Hematopoietic multipotent progenitor cell treated with erythropoietin and hydrocortisone succinate and interleukin-3 and kit ligand, for 17 days (in vitro differentiated cells): Measurements from ENCODE around the gene DCST2.
A peak's percentile ranks its signal among the peaks of the same experiment; 100 is the strongest.

ENCODE experiments used
- DNase-seq: peaks from one replicate; pipeline ENCODE4 v3.0.0-alpha.2; 2015; ENCODE audit warnings: low spot score

Gene DCST2

GRCh38 chr1:155026588-155026987 is 7.0 kb downstream of the DCST2 start:
- DNase-seq: no peak

DNA sequence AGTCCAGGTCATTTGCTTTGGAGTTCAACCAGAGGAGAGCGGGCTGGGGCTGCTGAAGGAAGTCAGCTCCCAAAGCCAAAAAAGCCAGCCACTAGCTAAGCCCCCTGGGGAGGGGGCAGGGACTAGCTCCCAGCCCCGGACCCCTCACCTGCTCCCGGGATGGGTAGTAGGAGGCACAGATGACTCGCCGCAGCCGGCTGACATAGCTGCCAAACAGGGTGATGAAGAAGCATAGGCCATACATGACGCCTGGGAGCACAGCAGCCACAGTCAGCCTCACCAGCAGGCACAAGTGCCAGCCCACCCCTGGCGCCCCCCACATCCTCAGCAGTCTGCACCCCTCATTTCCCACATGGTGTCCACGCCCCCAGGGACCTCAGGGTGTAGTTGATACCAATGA is 7.4 kb downstream of the DCST2 start:
- DNase-seq: no peak

DNA sequence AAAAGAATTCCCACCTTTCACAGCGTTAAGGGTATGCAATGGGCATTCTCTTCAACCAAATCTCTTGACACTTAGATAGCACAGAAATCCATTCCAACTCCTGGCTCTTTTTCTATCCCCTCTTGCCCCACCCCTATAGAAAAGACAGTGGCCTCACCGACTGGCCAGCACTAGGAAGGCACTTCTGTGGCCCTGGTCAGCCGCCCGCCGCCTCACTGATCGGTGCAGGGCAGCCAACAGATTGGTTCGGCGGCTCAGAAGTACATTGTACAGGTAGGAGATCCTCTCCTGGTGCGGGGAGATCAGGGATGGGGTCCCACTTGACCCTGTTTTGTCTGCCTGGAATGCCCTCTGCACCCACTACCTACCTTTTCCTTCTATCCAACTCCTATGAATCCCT is 9.3 kb downstream of the DCST2 start:
- DNase-seq: no peak

- no peak for DNase-seq
Measured at GRCh38 chr1:155023627-155024026, 10.0 kb downstream of the DCST2 start.

DNA sequence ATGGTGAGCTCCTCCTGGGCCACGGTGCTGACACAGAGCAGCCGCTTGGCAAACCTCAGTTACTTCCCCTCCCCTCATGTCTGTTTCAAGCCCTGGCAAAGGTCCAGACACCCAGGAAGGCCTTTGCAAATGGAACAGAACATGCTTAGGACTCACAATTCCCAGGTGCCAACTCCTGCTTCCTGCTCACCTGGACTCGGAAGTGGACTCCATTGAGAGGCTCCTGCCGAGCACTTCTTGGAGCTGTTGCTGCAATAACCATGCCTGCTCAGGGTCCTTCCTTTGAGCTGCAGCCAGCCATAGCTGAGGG is 10.7 kb downstream of the DCST2 start:
- no peak for DNase-seq

- DNase-seq: no peak
Measured at GRCh38 chr1:155022136-155022926, 11.2 kb downstream of the DCST2 start.

- DNase-seq: no peak
Measured at GRCh38 chr1:155019377-155020245, 14.0 kb downstream of the DCST2 start.

DNA sequence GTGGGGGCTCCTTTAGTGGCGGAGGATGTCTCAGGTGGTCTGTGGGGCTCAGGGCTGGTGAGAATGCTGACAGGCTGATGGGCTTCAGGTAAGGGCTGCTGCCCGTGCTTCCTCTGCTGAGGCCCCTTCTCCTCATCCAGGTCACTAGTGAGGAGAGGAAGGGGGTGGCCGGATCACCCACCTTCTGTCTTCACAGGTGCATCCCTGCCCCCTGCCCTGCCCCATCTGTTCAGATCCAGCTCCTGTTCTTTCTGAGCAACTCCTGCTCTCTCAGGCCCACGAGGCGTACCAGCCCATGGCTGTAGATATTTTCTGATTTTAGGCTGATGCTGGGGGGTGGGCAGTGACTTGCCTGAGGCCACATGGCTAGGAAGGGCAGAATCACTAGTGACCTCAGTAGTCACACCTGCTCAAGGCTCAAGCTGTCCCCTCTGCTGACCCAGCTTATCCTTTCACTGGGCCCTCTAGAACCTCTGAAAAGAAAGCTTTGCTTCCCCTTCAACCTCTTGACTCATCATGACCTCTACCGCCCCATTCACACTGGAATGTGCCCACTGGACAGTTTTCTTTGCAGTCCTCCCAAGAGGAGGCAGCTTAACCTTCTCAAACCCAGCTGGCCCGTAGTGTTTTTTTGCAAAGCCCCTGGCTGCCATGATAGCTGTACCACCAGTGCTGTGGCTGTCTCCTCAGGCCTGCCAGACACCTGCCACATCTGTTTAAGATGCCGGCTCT is 14.8 kb downstream of the DCST2 start:
- no peak for DNase-seq

DNA sequence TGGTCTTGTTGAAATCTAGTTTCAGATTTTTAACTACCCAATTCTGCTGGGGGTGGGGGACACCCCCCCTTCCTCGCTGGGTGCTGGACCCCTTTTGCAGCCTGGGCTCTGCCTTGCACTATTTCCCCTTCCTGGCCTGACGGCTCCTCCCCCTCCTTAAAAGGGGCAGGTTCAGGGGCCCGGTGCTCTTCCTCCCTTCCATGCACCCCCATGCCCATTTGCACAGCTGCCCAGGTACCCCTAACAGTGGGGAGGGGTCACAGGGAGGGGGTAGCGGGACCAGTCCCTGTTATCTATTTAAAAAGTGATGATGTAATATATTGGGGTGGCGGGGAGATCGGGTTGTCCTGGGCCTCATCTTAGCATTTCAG is 15.7 kb downstream of the DCST2 start:
- no peak for DNase-seq

GRCh38 chr1:155017041-155017945 is 16.3 kb downstream of the DCST2 start:
- peak; percentile 89 for DNase-seq

GRCh38 chr1:155016231-155016831 is 17.2 kb downstream of the DCST2 start:
- no peak for DNase-seq

- no peak for DNase-seq
Measured at GRCh38 chr1:155015527-155016230, 17.9 kb downstream of the DCST2 start.

- DNase-seq: no peak
Measured at GRCh38 chr1:155014709-155015508, 18.7 kb downstream of the DCST2 start.

DNA sequence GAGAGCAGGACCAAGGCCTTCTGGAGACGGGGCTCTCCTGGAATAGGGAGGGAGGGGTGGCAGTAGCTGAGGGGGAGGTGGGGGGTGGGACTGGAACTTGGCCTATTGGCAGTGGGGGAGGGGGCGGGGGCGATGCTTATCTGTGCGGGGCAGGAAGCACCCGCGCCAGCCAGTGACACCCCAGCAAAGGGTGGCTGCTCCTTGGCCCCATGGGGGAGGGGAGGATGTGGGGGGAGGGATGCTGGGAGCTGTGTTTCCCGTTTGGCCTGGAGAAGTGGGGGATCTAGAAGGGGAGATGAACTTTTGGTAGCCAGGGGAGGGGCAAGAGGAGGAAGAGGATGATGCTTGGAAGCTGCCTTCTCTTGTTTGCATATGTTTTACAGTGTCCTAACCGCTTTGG is 19.9 kb downstream of the DCST2 start:
- DNase-seq: no peak

GRCh38 chr1:155012776-155013602 is 20.6 kb downstream of the DCST2 start:
- no peak for DNase-seq

DNA sequence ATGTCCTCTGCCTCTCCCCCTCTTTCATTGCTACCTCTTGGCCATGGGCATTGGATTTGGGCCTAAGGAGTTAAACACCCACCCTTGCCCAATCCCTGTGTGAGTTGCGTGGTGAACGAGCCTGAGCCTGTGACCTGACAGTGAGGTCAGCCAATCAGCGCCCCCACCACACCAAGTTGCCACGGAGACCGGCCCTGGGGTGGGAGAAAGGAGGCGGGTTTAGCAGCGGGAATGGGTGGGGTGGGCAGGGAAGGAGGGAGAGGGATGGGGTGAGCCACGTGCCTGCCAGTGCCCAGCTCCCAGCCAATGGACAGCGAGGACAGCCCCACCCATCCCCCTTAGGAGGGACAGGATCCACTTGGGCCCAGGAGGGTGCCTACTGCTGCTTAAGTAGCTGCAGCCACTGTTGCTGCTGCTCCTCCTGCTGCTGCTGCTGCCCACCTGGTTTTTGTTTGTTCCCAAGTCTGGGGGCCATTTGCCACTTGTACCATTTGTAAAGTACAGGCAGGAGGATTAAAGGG is 21.5 kb downstream of the DCST2 start:
- peak; percentile 87 for DNase-seq

DNA sequence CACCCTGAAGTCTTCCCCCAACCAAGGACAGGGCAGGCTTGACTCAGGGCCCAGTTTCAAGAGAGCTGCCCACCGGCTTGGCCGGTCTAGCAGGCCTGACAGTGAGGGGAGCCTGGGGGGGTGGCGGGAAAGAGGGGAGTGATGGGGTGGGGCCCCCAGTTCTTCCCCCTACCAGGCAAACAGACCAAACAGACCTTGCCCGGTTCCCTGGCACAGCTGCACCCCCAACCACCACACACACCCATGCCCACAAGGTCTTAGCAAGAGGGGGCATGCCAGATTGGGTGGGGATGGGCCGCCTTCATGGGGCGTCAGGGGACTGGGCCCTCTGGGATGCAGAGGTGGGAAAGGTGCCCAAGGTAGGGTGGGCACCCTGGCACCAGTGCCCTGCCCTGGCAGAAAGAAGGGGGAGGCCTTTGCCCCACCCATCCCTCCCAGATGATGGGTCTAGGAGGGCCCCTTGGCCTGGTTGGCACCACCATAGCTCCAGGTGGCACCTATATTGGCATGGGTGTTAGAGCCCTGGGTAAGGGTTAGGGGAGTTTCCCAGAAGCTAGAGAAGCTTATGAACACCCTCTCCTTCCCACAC is 22.1 kb downstream of the DCST2 start:
- no peak for DNase-seq

DNA sequence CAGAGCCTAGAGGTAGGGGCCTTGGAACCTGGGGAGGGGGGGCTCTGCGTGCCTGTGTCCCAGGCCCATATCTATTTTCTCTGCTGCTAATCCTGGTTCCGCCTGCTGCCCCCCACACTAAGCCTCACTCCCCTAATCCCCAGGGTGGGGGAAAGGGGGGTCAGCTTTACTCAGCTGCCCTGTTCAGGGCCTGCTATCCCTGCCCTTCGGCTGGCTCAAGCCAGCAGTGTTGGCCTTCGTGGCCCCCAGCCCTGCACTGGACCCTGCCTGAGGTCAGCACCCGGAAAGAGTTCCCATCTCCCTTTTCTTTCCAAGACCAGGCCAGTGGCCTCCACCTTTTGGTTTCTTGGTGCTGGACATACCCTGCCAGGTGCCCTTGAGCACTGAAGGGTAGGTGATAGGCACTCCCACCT is 22.6 kb downstream of the DCST2 start:
- no peak for DNase-seq
